AG09309 (cell line): ENCODE data around the gene MCM5.
A peak's percentile ranks its signal among the peaks of the same experiment; 100 is the strongest.
"Not testable (repeated sequence)": the region's sequence is repeated elsewhere in the genome, so short reads cannot be mapped to it uniquely, and the experiment has no call there.

ENCODE experiments used
- DNase-seq: peaks from one replicate; pipeline ENCODE4 v3.0.0-alpha.2; 2010; ENCODE audit warnings: low read depth
- H3K4me3 ChIP-seq: 2 replicates; pipeline ENCODE4 v1.5.1; 2011; ENCODE audit warnings: mild to moderate bottlenecking, low read depth, low read length, moderate library complexity; ENCODE audit not compliant: control insufficient read depth
- TF ChIP-seq, protein P1 (sequence below): IDR thresholded peaks from 2 replicates; pipeline ENCODE4 v1.5.1; 2011; ENCODE audit warnings: mild to moderate bottlenecking, low read depth, low read length, inconsistent platforms; ENCODE audit not compliant: insufficient read depth, control insufficient read depth; ENCODE audit errors: missing control alignments

MCM5 gene

GRCh38 chr22:35394011-35394312 lies 6.0 kb upstream of the MCM5 start:
- no peak for DNase-seq
- TF ChIP-seq, protein P1, sequence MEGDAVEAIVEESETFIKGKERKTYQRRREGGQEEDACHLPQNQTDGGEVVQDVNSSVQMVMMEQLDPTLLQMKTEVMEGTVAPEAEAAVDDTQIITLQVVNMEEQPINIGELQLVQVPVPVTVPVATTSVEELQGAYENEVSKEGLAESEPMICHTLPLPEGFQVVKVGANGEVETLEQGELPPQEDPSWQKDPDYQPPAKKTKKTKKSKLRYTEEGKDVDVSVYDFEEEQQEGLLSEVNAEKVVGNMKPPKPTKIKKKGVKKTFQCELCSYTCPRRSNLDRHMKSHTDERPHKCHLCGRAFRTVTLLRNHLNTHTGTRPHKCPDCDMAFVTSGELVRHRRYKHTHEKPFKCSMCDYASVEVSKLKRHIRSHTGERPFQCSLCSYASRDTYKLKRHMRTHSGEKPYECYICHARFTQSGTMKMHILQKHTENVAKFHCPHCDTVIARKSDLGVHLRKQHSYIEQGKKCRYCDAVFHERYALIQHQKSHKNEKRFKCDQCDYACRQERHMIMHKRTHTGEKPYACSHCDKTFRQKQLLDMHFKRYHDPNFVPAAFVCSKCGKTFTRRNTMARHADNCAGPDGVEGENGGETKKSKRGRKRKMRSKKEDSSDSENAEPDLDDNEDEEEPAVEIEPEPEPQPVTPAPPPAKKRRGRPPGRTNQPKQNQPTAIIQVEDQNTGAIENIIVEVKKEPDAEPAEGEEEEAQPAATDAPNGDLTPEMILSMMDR, result no peak
- H3K4me3 ChIP-seq, result no peak overlapping the region

- TF ChIP-seq, protein P1, result no peak
- DNase-seq, result no peak
- no peak overlapping the region for H3K4me3 ChIP-seq
Observed at GRCh38 chr22:35394810-35395563, 5.0 kb upstream of the MCM5 start.

GRCh38 chr22:35396622-35397021 lies 3.3 kb upstream of the MCM5 start:
- H3K4me3 ChIP-seq, DNase-seq: not testable (repeated sequence)

DNA sequence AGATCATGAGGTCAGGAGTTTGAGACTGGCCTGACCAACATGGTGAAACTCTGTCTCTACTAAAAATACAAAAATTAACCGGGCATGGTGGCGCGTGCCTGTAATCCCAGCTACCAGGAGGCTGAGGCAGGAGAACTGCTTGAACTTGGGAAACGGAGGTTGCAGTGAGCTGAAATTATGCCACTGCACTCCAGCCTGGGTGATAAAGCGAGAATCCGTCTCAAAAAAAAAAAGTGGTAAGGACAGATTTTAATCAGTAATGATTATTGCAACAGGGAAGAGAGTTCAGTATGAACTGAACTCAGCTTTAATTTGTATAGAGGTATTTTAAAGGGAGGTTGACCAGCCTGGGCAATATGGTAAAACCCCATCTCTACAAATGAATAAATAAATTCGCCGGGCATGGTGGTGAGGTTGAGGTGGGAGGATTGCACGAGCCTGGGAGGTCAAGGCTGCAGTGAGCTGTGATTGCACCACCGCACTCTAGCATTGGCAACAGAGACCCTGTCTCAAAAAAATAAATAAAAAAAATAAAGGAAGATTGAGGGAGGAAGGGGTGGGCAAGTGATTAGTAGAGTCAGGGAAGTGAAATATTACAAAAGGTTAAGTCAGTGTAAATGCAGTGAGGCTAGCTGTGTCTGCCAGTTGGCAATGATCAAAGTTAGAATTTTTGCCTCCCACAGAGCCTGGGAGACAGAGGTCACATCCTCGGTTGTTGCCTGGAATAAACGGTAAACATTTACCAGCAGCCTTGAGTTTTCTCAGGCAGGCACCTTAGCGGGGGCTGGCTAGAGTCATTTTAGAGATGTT lies 2.6 kb upstream of the MCM5 start:
- TF ChIP-seq, protein P1, result no peak
- H3K4me3 ChIP-seq, result no peak overlapping the region
- no peak for DNase-seq

DNA sequence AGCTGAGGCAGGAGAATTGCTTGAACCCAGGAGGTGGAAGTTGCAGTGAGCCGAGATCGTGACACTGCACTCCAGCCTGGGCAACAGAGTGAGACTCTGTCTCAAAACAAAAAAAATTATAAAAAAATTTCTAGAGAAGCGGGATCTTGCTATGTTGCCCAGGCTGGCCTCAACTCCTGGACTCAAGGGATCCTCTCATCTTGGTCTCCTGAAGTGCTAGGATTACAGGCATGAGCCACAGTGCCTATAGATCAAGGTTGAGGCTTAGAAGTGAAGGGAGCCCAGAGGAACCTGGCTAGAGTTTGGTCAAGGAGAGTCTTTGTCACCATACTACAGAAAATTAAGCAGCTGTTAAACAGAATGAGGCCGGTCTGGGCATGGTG lies 1.4 kb upstream of the MCM5 start:
- no peak for DNase-seq
- H3K4me3 ChIP-seq, result no peak overlapping the region
- TF ChIP-seq, protein P1, result no peak

DNA sequence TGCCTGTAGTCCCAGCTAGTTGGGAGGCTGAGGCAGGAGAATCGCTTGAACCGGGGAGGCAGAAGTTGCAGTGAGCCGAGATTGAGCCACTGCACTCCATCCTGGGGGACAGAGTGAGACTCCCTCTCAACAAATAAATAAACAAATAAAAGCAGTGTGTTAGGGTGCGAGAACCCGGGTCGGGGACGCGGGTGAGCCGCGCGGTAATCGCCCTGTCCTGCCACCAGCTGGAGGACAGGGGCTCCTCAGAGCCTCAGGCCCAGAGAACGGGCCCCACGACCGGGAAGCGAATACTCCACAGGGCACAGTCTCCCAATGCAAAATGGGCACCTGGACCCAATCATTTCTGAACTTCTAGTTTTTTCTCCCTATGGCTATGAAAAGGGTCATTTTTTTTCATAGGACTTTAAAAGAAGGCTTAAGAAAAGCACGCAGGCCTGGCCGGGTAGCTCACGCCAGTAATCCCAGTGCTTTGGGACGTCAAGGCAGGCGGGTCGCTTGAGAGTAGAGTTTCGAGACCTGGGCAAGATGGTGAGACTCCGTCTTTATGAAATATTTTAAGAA lies 744 bp upstream of the MCM5 start:
- peak overlapping the region; percentile 94 for H3K4me3 ChIP-seq
- TF ChIP-seq, protein P1, result no peak
- DNase-seq, result no peak

DNA sequence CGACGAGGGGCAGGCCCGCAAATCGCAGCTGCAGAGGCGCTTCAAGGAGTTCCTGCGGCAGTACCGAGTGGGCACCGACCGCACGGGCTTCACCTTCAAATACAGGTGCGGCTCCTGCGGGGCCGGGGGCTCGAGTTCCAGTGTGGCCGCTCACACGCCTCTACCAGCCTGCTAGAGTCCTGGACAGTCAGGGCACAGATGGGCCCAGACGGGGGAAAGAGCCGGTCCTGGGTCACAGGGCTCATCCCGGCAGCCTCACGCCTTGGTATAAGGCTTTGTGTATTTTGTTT lies 506 bp downstream of the MCM5 start:
- no peak for DNase-seq
- TF ChIP-seq, protein P1, result no peak
- peak overlapping the region; percentile 94 for H3K4me3 ChIP-seq
